GM18861 (cell line): Measurements from ENCODE around the gene GATAD2B.
A peak's percentile ranks its signal among the peaks of the same experiment; 100 is the strongest.
"Not testable (repeated sequence)": the region's sequence is repeated elsewhere in the genome, so short reads cannot be mapped to it uniquely, and the experiment has no call there.

Experiments used
- ATAC-seq: cut with Tn5 transposase; IDR thresholded peaks from one replicate; pipeline ENCODE4 v1.9.1; 2021; ENCODE audit not compliant: unreplicated experiment

GATAD2B gene

DNA sequence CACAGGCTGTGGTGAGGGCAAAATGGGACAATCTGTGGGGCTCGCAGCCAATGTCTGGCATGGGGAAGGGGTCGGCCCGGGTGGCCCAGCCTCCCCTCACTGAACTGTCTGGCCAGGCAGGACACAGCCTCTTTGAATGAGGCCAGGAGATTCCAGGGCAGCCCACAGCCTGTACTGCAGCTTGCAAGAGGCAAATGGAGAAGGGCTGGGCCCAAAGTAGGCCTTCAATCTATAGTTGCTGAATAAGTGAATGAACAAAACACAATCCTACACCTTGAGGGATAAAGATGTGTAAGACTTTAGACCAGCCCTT is 124.3 kb downstream of the GATAD2B start:
- no peak for ATAC-seq

DNA sequence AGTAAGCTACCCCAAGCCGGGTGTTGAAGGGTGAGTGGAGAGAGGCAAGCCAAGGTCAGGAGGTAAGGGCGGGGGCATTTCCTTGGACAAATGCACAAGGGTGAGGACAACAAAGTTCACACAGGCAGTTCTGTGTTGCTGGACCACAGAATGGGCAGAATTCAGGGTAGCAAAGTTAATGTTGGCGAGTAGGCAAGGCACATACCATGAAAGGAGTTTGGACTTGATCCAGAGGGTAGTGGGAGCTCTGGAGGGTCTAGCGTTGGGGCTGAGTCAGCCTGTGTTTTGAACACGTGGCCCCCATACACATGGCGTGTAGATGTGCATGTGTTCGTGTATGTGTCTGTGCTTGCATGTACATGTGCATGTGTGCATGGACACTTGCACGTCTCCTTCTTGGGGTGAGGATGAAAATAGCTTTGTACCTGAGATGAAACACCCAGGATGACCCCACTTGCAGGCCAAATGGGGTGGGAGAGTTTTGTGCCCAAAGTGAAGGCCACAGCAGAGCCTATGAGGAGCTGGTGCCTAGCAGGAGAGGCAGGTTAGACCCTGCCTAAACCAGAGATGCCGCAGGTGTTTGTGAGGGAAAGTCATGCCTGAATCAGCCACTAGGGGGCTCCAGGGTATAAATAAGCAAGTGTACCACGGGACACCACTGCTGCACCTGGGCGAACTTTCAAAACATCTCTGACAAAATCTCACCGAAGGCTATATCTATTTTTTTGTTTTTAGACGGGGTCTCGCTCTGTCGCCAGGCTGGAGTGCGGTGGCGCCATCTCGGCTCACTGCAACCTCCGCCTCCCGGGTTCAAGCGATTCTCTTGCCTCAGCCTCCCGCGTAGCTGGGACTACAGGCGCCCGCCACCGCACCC is 125.7 kb downstream of the GATAD2B start:
- no peak for ATAC-seq

DNA sequence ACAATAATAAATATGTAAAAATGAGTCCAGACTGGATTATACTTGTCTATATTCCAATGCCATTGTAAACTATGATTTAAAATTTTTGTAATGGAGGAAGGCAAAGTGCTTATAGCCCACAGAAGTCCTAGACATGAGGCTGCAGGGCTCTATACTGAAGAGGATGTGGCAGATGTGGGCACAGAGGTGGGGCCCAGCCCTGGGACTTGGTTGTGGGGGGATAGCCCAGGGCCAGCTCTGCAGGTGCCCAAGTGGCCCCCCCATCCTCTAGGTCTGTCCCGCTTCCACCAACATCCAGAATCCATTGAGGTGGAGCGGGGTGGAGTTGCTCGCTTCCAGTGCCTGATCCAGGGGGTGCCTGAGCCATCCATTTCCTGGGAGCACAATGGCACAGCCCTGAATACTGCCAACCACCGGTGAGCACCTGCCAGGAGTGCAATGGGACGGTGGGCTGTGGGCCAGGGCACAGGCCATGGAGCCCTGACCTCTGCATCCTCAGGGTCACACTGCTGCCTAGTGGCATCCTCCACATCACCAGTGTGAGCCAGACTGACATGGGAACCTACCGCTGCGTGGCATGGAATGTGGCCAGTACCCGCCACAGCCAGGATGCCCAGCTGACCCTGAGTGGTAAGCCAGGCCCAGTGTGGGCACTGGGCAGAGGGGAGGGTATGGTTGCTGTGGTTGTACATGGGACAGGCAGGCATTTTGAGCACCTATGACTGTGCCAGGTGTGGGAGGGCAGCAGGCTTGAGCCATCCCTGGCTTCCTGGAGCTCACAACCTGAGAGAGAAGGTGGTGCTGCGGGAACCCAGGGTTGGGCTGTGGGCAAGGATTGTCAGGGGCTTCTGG is 126.6 kb downstream of the GATAD2B start:
- no peak for ATAC-seq

DNA sequence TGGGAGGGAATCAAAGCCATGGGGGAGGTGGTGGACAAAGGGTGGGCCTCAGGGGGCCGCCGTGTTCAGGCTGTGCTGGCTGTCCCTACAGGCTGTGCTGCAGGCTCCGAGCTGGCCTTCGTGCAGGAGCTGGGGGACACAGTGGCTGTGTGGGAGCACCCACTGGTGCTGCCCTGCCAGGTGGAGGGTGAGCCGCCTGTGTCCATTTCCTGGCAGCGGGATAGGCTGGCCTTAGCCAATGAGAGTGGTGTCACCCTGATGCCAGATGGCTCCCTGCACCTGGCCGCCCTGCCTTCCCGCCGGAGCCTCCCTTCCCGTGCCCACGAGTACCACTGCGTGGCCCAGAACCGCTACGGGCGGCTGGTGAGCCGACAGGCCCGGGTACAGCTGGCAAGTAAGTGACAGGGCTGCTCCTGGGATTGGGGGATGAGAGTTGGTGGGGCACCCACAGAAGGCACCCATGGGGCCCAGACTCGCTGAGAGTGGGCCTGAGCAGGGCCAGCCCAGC is 127.4 kb downstream of the GATAD2B start:
- no peak for ATAC-seq

DNA sequence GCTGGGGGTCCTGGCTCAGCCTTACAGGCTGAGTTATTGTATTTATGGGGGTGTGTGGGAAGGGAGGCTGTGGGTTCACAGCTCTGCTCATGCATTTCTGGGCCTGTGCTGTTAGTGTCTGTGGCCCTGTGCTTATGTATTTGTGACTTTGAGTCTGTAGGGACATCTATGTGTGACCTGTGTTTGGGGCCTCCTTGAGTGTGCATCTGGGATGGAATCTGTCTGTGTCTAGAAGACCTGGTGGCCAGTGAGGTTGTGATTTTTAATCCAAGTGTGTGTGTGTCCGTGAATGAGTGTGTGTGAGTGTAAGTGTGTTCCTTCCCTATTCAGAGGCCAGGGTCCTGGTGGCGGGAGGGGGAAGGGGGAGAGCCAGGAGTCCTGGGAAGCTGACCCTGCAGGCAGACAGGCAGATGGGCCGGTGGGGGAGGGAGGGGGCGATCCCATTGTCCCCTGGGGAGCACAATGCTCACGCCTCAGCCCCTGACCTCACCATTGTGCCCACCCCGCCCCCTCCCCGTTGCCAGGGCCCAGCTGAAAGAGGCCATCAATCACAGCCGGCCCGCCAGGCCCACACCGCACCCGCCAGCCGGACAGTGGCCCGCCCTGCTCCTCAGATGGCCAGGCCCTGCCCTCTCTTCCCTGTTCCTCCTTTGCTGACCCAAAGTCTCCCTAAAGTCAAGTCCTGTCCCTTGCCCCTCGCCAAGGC is 128.0 kb downstream of the GATAD2B start:
- ATAC-seq = no peak

DNA sequence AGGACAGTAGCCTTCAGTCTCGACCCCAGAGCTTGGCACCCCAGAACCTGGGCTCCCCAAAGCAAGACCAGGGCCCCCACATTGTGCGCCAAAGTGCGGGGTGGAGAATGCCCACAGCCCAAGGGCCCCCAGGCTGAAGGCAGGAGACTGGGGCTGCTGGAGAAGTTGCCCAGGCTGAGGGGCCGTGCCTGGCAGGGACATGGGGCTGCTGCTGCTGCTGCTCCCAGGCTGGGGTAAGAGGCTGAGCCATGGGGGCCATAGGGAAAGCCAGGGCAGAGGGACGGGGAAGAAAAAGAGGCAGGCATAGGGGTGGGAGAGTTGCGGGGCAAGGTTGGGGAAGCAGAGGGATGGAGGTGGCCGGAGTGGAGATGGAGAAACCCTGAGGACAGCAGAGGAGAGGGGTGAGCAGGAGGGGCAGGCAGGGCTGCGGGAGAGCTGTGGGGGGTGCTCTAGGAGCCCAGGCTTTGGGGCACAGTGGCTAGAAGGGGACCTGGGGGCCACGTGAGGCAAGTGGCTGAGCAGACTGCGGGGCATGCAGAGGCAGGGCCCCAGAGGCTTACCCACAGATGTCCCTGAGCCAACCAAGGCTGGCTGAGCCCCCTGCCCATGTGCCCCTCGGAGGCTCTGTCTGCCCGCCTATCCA is 128.7 kb downstream of the GATAD2B start:
- no peak for ATAC-seq

DNA sequence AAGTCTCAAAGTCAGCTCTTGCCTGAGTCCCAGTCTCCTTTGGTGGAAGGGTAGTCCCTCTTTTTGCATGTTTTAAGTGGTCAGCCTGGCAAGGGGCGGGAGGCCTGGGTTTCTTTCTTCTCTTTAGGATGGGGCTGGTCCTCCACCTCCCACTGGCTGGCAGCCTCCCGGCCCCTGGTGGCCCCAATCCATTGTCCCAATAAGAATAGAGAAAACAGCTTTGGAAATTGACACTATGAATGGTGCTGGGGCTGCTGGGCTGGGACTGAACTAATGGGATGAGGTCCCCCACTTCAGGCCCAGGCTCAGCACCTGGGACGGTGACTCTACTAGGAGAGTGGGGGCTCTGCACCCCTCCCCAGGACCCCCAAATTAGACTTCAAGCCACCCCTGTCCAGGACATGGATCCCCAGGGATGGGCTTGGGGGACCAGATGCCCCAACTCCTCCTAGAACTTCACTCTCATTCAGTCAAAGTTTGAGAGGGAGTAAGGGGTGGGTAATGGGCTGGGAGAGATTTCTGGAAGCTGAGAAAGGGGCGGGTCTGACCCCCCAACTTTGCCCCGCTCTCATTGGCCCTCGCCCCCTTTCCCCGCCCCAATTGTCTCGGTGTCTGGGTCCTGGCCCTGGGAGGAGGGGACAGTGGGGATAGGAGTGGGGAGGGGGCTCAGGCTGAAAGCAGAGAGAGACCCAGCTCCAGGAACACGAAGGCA is 129.4 kb downstream of the GATAD2B start:
- no peak for ATAC-seq

DNA sequence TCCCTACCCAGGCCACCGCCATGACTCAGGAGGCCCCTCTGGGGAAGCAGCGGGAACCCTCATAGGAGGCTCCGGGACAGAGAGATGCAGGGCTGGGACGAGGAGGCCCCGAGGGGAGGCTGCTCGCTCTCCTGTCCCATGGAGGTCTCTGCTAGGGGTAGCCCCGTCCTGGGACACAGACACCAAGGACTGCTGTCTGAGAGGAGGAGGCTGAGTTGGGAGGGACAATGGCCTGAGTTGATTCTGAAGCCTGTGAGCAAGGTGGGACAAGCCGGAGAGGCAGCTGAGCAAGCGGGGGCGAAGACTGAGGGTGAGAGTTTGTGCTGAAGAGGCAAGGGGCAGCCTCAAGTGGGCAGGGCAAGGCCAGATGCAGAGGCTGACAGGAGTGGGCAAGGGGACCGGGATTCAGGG is 130.1 kb downstream of the GATAD2B start:
- ATAC-seq = no peak

DNA sequence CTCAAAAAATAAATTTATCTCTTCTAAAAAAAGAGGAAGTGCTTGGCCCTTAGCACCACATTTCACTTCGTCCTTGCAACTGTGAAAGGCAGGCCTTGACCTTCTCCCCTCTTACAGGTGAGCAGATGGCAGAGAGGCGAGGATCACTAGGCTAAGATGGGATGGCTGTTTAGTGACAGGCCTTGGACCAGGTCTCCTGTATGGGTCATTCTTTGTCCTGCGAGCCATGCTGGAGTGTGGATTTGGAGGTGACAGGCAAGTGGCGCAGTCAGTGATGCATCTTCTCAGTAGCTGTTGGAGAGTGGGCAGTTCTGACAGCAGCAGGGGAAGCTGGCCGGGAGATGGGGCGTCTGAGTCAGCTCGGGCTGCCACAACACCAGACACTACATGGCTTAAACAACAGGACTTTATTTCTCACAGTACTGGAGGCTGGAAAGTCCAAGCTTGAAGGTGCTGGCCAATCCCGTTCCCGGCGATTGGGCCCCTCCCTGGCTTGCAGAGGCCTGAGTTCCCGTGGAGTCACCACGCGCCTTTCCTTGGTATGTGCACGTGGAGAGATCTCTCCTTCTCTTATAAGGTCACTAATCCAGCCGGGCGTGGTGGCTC is 131.0 kb downstream of the GATAD2B start:
- no peak for ATAC-seq

DNA sequence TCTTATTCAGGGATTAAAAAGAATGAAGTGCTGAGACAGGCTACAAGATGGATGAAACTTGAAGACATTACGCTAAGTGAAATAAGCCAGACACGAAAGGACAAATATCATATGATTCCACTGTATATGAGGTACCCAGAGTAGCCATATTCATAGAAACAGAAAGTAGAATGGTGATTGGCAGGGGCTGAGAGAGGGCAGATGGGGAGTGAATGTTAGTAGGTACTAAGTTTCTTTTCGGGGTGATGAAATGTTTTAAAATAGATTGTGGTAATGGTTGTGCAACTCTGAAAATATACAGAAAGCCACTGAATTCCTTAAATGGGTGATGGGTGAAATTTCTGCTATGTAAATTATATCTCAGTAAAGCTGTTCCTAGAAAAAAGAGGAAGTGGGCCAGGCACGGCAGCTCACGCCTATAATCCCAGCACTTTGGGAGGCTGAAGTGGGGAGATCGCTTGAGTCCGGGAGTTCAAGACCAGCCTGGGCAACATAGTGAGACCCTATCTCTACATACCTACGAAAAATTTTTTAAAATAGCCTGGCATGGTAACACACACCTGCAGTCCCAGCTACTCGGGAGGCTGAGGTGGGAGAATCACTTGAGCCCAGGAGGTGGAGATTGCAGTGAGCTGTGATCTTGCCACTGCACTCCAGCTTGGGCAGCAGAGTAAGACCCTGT is 131.7 kb downstream of the GATAD2B start:
- peak; percentile 82 for ATAC-seq

DNA sequence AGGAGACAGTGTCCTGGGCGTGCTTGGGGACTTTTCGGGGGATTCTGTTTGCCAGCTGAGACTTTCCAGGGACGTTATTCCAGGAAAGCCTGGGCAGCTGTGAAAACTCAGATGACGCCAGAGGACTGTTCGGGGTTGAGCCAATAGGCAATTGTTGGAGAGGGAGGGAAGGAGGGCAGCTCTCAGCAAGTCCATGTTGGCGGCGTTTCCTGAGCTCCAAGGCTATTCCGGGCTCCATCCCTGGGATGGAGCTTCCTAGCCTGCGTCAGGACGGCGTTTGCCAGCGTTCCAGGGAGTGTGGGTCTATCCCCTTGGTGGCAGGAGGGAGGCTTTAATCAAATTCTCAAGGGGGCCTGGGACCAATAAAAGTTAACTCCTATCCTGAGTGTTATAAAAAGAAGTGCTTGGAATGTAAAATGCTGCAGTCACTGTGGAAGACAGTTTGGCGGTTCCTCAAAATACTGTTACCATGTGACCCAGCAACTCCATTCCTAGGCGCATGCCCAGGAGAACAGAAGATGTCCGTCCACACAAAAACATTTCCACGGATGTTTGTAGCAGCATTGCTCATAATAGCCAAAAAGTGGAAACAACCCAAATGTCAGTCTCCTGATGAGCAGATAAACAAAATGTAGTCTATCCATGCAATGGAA is 132.3 kb downstream of the GATAD2B start:
- no peak for ATAC-seq

DNA sequence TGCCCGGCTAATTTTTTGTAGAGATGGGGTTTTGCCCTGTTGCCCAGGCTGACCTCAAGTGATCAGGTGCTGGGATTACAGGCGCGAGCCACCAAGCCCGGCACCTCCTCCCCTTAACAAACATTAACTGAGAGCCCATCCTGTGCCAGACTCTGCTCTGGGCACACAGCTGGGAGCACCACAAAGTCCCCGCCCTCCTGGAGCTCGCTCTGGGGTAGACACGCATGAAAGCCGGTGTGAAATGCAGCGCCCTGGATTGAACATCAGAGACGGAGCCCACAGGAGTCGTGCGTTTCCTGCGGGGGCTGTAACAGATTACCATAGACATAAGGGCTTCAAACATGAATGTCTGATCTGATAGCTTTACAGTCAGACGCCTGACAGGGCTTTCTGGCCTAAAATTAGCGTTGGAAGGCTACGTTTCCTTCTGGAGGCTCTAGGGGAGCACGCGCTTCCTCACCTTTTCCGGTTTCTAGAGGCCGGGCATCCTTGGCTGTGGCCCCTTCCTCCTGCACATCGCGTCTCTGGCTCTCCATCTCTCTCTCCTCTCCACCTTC is 133.2 kb downstream of the GATAD2B start:
- no peak for ATAC-seq

DNA sequence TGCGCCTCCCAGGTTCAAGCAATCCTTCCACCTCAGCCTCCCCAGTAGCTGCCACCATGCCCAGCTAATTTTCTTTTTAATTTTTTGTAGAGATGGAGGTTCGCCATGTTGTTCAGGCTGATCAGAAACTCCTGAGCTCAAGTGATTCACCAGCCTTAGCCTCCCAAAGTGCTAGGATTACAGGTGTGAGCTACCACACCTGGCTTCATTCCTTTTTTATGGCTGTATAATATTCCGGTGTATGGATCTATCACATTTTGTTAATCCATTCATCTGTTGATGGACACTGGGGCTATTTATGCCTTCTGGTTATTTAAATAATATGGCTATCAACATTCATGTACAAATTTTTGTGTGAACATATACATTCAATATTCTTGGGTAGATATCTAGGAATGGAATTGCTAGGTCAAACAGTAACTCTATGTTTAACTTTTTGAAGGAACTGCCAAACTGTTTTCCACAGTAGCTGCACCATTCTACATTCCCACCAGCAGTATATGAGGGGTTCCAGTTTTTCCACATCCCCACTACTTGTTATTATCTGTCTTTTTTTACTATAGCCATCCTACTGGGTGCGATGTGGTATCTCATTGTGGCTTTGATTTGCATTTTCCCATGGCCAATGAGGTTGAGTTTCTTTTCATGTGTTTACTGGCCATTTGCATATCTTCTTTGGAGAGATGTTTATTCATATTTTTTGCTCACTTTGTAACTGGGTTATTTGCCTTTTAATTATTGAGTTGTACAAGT is 136.6 kb downstream of the GATAD2B start:
- ATAC-seq = no peak

DNA sequence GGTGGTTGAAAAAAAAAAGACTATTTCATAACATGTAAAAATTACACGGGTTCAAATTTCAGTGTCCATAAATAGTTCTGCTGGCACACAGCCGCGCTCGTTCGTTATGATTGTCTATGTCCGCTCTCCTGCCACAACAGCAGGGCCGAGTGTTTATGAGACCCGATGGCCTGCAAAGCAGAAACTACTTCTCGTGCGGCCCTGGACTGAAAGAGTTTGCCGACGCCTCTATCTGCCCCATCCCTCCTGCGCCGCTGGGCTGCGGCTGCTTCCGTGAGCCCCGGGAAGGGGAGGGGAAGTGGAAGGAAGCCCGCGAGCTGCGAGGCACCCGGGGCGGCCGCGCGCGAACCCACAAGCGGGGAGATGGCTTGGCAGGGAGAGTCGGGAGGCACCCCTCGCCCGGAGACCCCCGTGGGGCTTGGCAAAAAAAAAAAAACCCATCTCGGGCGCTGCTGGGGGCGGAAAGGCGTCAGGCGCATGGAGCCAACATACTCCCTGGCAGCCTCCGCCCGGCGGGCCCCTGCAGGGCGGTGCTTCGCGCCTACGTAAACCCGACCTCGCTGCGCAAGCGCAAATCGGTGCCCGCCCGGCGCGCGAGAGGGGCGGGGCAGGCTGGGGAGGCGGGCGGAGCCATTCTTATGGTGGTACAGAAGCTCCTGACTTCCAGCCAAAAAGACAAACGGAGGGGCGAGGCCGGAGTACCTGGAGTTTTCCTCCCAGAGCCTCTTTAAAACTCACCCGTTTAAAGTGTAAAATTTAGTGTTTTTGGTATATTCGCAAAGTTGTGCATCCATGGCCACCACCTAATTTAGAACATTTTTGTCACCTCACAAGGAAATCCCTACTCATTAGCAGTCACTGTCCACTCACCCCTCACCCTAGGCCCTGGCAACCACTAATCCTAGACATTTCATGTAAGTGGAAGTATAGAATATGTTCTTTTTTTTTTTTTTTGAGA is 139.3 kb downstream of the GATAD2B start:
- peak; percentile 78 for ATAC-seq

DNA sequence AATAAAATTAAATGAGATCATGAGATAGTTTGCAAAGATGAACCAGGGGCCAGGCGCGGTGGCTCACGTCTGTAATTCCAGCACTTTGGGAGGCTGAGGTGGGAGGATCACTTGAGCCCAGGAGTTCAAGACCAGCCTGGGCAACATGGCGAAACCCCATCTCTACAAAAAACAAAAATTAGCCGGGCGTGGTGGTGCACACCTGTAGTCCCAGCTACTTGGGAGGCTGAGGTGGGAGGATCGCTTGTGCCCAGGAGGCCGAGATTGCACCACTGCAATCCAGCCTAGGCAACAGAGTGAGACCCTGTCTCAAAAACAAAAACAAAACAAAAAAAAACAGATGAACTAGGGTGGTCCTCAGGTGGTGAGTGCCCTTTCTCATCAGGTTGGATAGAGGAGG is 140.1 kb downstream of the GATAD2B start:
- not testable (repeated sequence) for ATAC-seq

DNA sequence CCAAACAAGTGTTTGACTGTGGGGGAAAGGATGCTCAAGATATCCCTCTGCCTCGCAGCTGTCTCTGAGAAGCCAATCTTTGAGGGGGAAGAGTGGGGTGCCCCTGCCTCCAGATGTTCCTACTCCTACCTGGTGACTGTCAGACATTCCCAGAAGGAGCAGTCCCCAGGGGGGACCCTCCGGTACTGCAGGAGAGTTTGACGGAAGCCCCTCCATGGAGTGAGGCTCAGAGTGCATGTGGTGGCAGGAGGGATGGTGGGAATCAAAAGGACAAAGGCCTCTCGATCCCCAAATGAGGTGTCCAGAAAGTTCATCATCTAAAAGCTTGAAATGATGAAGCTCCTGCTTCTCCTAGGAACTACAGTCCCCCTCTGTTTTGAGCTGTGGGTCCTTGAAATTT is 142.2 kb downstream of the GATAD2B start:
- no peak for ATAC-seq
